K562 (cell line): Measurements from ENCODE around the gene SPATA25. TPM values are rescaled to one million over a fixed set of nuclear protein-coding genes. Genes with fewer than 3 reads are reported as not detected.

Source experiments
- CREM ChIP-seq: IDR thresholded peaks from 2 replicates; pipeline ENCODE4 v1.6.1; 2014; ENCODE audit warnings: antibody characterized with exemption, low read depth
- CTCFL ChIP-seq: IDR thresholded peaks from 2 replicates; pipeline ENCODE4 v1.6.1; 2011; ENCODE audit warnings: borderline replicate concordance, low read depth, mild to moderate bottlenecking, moderate library complexity, low read length; ENCODE audit not compliant: insufficient read depth, poor library complexity, severe bottlenecking
- DMBX1 ChIP-seq: fragments of 250-450 bp; sonication (Bioruptor Pico); IDR thresholded peaks from 2 replicates; pipeline ENCODE4 v1.8.0; 2022; ENCODE audit warnings: inconsistent platforms, mild to moderate bottlenecking, moderate library complexity, borderline replicate concordance
- HSF4 ChIP-seq: fragments of 250-450 bp; sonication (Bioruptor Pico); IDR thresholded peaks from 2 replicates; pipeline ENCODE4 v2.1.2; 2022; ENCODE audit warnings: mild to moderate bottlenecking, moderate library complexity, borderline replicate concordance
- MTA3 ChIP-seq: fragments of 450-650 bp; formaldehyde crosslinking; IDR thresholded peaks from 2 replicates; pipeline ENCODE4 v1.6.1; 2017; ENCODE audit warnings: mild to moderate bottlenecking, borderline replicate concordance
- NONO ChIP-seq, 2 experiments: fragments of 200-400 bp in 1 of 2; fragments of 450-650 bp in 1 of 2; formaldehyde crosslinking in 1 of 2; IDR thresholded peaks; 2 replicates each; pipeline ENCODE4 v1.6.1; 2017; ENCODE audit warnings: low read depth in 2 of 2, mild to moderate bottlenecking in 2 of 2, moderate library complexity in 2 of 2, low read length in 1 of 2
- NR2C1 ChIP-seq, 2 experiments: fragments of 450-650 bp; IDR thresholded peaks; 2 replicates each; pipeline ENCODE4 v1.6.1; 2017; ENCODE audit warnings: mild to moderate bottlenecking in 2 of 2, antibody characterized with exemption in 1 of 2, inconsistent platforms in 1 of 2, missing compliant biosample characterization in 1 of 2, missing genetic modification characterization in 1 of 2
- NUFIP1 ChIP-seq: fragments of 450-650 bp; IDR thresholded peaks from 2 replicates; pipeline ENCODE4 v1.6.1; 2018; ENCODE audit not compliant: partially characterized antibody
- SMAD4 ChIP-seq: fragments of 250-450 bp; sonication (Bioruptor Pico); conservative IDR thresholded peaks from 2 replicates; pipeline ENCODE4 v1.8.0; 2021; ENCODE audit warnings: inconsistent platforms, mild to moderate bottlenecking, moderate library complexity
- SOX6 ChIP-seq: fragments of 450-650 bp; IDR thresholded peaks from 2 replicates; pipeline ENCODE4 v1.6.1; 2014; ENCODE audit warnings: mild to moderate bottlenecking
- SP1 ChIP-seq: sonication (generic); formaldehyde crosslinking; IDR thresholded peaks from 2 replicates; pipeline ENCODE4 v1.8.1; 2022; ENCODE audit warnings: mild to moderate bottlenecking, missing genetic modification reagents
- ZBTB34 ChIP-seq: fragments of 250-450 bp; sonication (Bioruptor Pico); IDR thresholded peaks from 2 replicates; pipeline ENCODE4 v1.8.0; 2021; ENCODE audit warnings: mild to moderate bottlenecking, moderate library complexity
- ZMIZ1 ChIP-seq, 2 experiments: fragments of 150-350 bp in 1 of 2; IDR thresholded peaks; 2 replicates each; pipeline ENCODE4 v1.6.1; 2012 to 2016; ENCODE audit warnings: low read depth in 2 of 2, low read length in 2 of 2, mild to moderate bottlenecking in 1 of 2, moderate library complexity in 1 of 2
- ZNF12 ChIP-seq: sonication (generic); formaldehyde crosslinking; IDR thresholded peaks from 2 replicates; pipeline ENCODE4 v1.4.0; 2020; ENCODE audit warnings: mild to moderate bottlenecking, missing genetic modification reagents
- ZNF644 ChIP-seq: fragments of 200-800 bp; sonication (Bioruptor generic); IDR thresholded peaks from 2 replicates; pipeline ENCODE4 v1.6.1; 2016; ENCODE audit warnings: low read depth, missing genetic modification characterization, missing compliant biosample characterization
- ZNF740 ChIP-seq, 3 experiments: fragments of 200-800 bp in 1 of 3; sonication (Bioruptor generic) in 1 of 3; sonication (generic) in 1 of 3; formaldehyde crosslinking in 1 of 3; IDR thresholded peaks; 2 replicates each; pipeline versions ENCODE4 v1.6.1 to v1.8.0; 2016 to 2022; ENCODE audit warnings: mild to moderate bottlenecking in 2 of 3, missing compliant biosample characterization in 2 of 3, missing genetic modification characterization in 2 of 3, missing genetic modification reagents in 1 of 3
- polyA plus RNA-seq, 8 experiments: library from polyadenylated mRNA; depleted of rRNA in 4 of 8; stranded (reverse) in 5 of 8; unstranded in 3 of 8; fragments of >200 nt; fragmentation: Nextera tagmentation in 2 of 8; fragmentation: Illumina TruSeq in 1 of 8; extraction: Ambion mirVana in 2 of 8; extraction: Trizol in 1 of 8; gene quantifications; 2 replicates each; pipeline versions ENCODE4 v1.2.1 to v1.2.3, GENCODE V29; 2011 to 2014; ENCODE audit warnings: inconsistent platforms in 1 of 8, missing spikeins in 1 of 8
- total RNA-seq, 7 experiments: library from RNA; depleted of rRNA in 6 of 7; stranded (reverse); fragments of >200 nt in 6 of 7; fragmentation: Illumina TruSeq in 2 of 7; extraction: Trizol in 2 of 7; gene quantifications; 2 replicates each; pipeline versions ENCODE4 v1.2.1 to v1.2.3, GENCODE V29; 2011 to 2021; ENCODE audit warnings: low replicate concordance in 1 of 7

The SPATA25 gene
- total and polyA plus RNA-seq, 9 of the 15 experiments (the other 6 are each of a cell fraction or from before 2014, with no cell fraction given) = 0.21 to 0.95 (median 0.53) TPM; not detected in 3

GRCh38 chr20:45890985-45891983 lies 3.9 kb upstream of the SPATA25 start, which contains the start of the genes CTSA and NEURL2 (continued):
- TF ChIP-seq ZNF740 (CRISPR knock-in tag; IDR thresholded peaks at IDR 0.05) (no peak), ZNF740 (tag; IDR thresholded peaks at IDR 0.05) (no peak), HSF4 (CRISPR knock-in tag) (no peak), CREM (peak; percentile 66), NONO (IDR thresholded peaks at IDR 0.05; ENCODE audit: low read depth in 2 of 2, low read length in 1 of 2) (peak; percentile 10 to 47; a peak in 1 of 4 replicates), NUFIP1 (no peak), ZBTB34 (CRISPR knock-in tag) (no peak), ZNF12 (CRISPR knock-in tag) (peak; percentile 67; the same call in 1 of the 2 replicates), ZMIZ1 (IDR thresholded peaks at IDR 0.05; ENCODE audit: low read depth in 2 of 2, low read length in 2 of 2) (0 out of 4 replicates have a peak, but pooled peaks of 1 of the 2 experiments have one; percentile 32), CTCFL (peak; percentile 85), ZNF644 (no peak), SP1 (peak; percentile 91), NR2C1 (IDR thresholded peaks at IDR 0.05) (peak; percentile 72), NR2C1 (tag; IDR thresholded peaks at IDR 0.05) (peak; percentile 76), SMAD4 (0 out of 2 replicates have a peak, but pooled peaks have one; percentile 36), MTA3 (peak; percentile 79), DMBX1 (CRISPR knock-in tag) (peak; percentile 59; the same call in 1 of the 2 replicates), SOX6 (peak; percentile 55)
